ENCODE measurements around the gene CDC14A.

The CDC14A gene

GRCh38 chr1:100497796-100498195, 145.5 kb downstream of the CDC14A start:
- Histone ChIP-seq H3K79me1 (ENCODE audit: low read length) (no peaks in the 10 kb centered on the region), H3K27me3 (ENCODE audit: insufficient read depth, low read length) (no peaks in the 10 kb centered on the region), H4K91ac (ENCODE audit: low read depth, low read length) (no peak overlapping the region), H4K8ac (ENCODE audit: low read depth, low read length) (no peak overlapping the region), H3K4me3 (ENCODE audit: low read depth, low read length) (no peak overlapping the region), H2AFZ (ENCODE audit: insufficient read depth, low read length, poor library complexity) (no peak overlapping the region), H3K79me2 (ENCODE audit: control insufficient read depth, insufficient read depth, low read length, poor library complexity) (no peaks in the 10 kb centered on the region), H3K27ac (ENCODE audit: low read depth, low read length) (no peak overlapping the region), H3K4me2 (ENCODE audit: low read length) (no peak overlapping the region), H3K23ac (ENCODE audit: low read length) (no peak overlapping the region), H3K18ac (ENCODE audit: low read length) (no peak overlapping the region), H3K9me3 (ENCODE audit: insufficient read depth, low read depth, low read length) (no peaks in the 10 kb centered on the region), H3K4ac (ENCODE audit: low read depth, low read length) (no peak overlapping the region), H3K36me3 (ENCODE audit: control insufficient read depth in 1 of 2, insufficient read depth in 2 of 2, low read length in 2 of 2) (peaks cover 13 to 17% of the 10 kb centered on the region in 2 experiments), H4K12ac (ENCODE audit: low read depth, low read length) (no peak overlapping the region), H2BK120ac (ENCODE audit: insufficient read depth, low read length, poor library complexity) (no peak overlapping the region), H3K4me1 (ENCODE audit: control insufficient read depth in 1 of 2, insufficient read depth in 2 of 2, low read length in 2 of 2) (no peaks in the 10 kb centered on the region), H2BK12ac (ENCODE audit: low read length) (no peak overlapping the region), H3K14ac (ENCODE audit: low read length) (no peak overlapping the region), H3K9ac (ENCODE audit: low read length) (no peak overlapping the region), H2AK5ac (ENCODE audit: low read length) (no peak overlapping the region), H2BK5ac (ENCODE audit: low read depth, low read length, poor library complexity) (no peak overlapping the region)
- no peak for DNase-seq
- no CpG with 5 or more reads among the region's 4 CpGs for WGBS (ENCODE audit: extremely low coverage, insufficient coverage, insufficient read length)

GRCh38 chr1:100499194-100499811, 147.0 kb downstream of the CDC14A start:
- Histone ChIP-seq H3K4me3 (ENCODE audit: low read depth, low read length) (no peak overlapping the region), H2AFZ (ENCODE audit: insufficient read depth, low read length, poor library complexity) (no peak overlapping the region), H3K9ac (ENCODE audit: low read length) (no peak overlapping the region), H3K14ac (ENCODE audit: low read length) (no peak overlapping the region), H3K4me2 (ENCODE audit: low read length) (no peak overlapping the region), H3K18ac (ENCODE audit: low read length) (no peak overlapping the region), H2BK120ac (ENCODE audit: insufficient read depth, low read length, poor library complexity) (no peak overlapping the region), H3K4me1 (ENCODE audit: control insufficient read depth in 1 of 2, insufficient read depth in 2 of 2, low read length in 2 of 2) (no peaks in the 10 kb centered on the region), H4K12ac (ENCODE audit: low read depth, low read length) (no peak overlapping the region), H4K91ac (ENCODE audit: low read depth, low read length) (no peak overlapping the region), H3K23ac (ENCODE audit: low read length) (no peak overlapping the region), H3K36me3 (ENCODE audit: control insufficient read depth in 1 of 2, insufficient read depth in 2 of 2, low read length in 2 of 2) (peaks cover 13 to 17% of the 10 kb centered on the region in 2 experiments), H4K8ac (ENCODE audit: low read depth, low read length) (no peak overlapping the region), H2BK12ac (ENCODE audit: low read length) (no peak overlapping the region), H2AK5ac (ENCODE audit: low read length) (no peak overlapping the region), H3K9me3 (ENCODE audit: insufficient read depth, low read depth, low read length) (no peaks in the 10 kb centered on the region), H3K79me1 (ENCODE audit: low read length) (no peaks in the 10 kb centered on the region), H3K79me2 (ENCODE audit: control insufficient read depth, insufficient read depth, low read length, poor library complexity) (no peaks in the 10 kb centered on the region), H3K27me3 (ENCODE audit: insufficient read depth, low read length) (no peaks in the 10 kb centered on the region), H3K27ac (ENCODE audit: low read depth, low read length) (no peak overlapping the region), H2BK5ac (ENCODE audit: low read depth, low read length, poor library complexity) (no peak overlapping the region), H3K4ac (ENCODE audit: low read depth, low read length) (no peak overlapping the region)
- no CpG with 5 or more reads among the region's 11 CpGs for WGBS (ENCODE audit: extremely low coverage, insufficient coverage, insufficient read length)
- no peak for DNase-seq

GRCh38 chr1:100502052-100502792, 149.9 kb downstream of the CDC14A start:
- Histone ChIP-seq H3K4me2 (ENCODE audit: low read length) (no peak overlapping the region), H4K8ac (ENCODE audit: low read depth, low read length) (no peak overlapping the region), H3K18ac (ENCODE audit: low read length) (no peak overlapping the region), H3K4me1 (ENCODE audit: control insufficient read depth in 1 of 2, insufficient read depth in 2 of 2, low read length in 2 of 2) (no peaks in the 10 kb centered on the region), H2AK5ac (ENCODE audit: low read length) (no peak overlapping the region), H3K14ac (ENCODE audit: low read length) (no peak overlapping the region), H2BK5ac (ENCODE audit: low read depth, low read length, poor library complexity) (no peak overlapping the region), H3K23ac (ENCODE audit: low read length) (no peak overlapping the region), H2BK120ac (ENCODE audit: insufficient read depth, low read length, poor library complexity) (no peak overlapping the region), H2AFZ (ENCODE audit: insufficient read depth, low read length, poor library complexity) (no peak overlapping the region), H4K91ac (ENCODE audit: low read depth, low read length) (no peak overlapping the region), H4K12ac (ENCODE audit: low read depth, low read length) (no peak overlapping the region), H3K79me2 (ENCODE audit: control insufficient read depth, insufficient read depth, low read length, poor library complexity) (no peaks in the 10 kb centered on the region), H3K9me3 (ENCODE audit: insufficient read depth, low read depth, low read length) (no peaks in the 10 kb centered on the region), H3K4me3 (ENCODE audit: low read depth, low read length) (no peak overlapping the region), H3K4ac (ENCODE audit: low read depth, low read length) (no peak overlapping the region), H3K27ac (ENCODE audit: low read depth, low read length) (no peak overlapping the region), H2BK12ac (ENCODE audit: low read length) (no peak overlapping the region), H3K36me3 (ENCODE audit: control insufficient read depth in 1 of 2, insufficient read depth in 2 of 2, low read length in 2 of 2) (peaks cover 13 to 18% of the 10 kb centered on the region in 2 experiments), H3K9ac (ENCODE audit: low read length) (no peak overlapping the region), H3K79me1 (ENCODE audit: low read length) (no peaks in the 10 kb centered on the region), H3K27me3 (ENCODE audit: insufficient read depth, low read length) (no peaks in the 10 kb centered on the region)
- peak; percentile 39 to 85 for DNase-seq
- WGBS (ENCODE audit: extremely low coverage, insufficient coverage, insufficient read length), result no CpG with 5 or more reads among the region's 3 CpGs

- Histone ChIP-seq H2BK12ac (ENCODE audit: low read length) (no peak overlapping the region), H2AFZ (ENCODE audit: insufficient read depth, low read length, poor library complexity) (no peak overlapping the region), H4K8ac (ENCODE audit: low read depth, low read length) (no peak overlapping the region), H3K9me3 (ENCODE audit: insufficient read depth, low read depth, low read length) (no peaks in the 10 kb centered on the region), H4K12ac (ENCODE audit: low read depth, low read length) (no peak overlapping the region), H3K36me3 (ENCODE audit: control insufficient read depth in 1 of 2, insufficient read depth in 2 of 2, low read length in 2 of 2) (peaks cover 4 to 11% of the 10 kb centered on the region in 2 experiments), H3K4ac (ENCODE audit: low read depth, low read length) (no peak overlapping the region), H2BK120ac (ENCODE audit: insufficient read depth, low read length, poor library complexity) (no peak overlapping the region), H2BK5ac (ENCODE audit: low read depth, low read length, poor library complexity) (no peak overlapping the region), H3K18ac (ENCODE audit: low read length) (no peak overlapping the region), H3K14ac (ENCODE audit: low read length) (no peak overlapping the region), H2AK5ac (ENCODE audit: low read length) (no peak overlapping the region), H3K4me3 (ENCODE audit: low read depth, low read length) (no peak overlapping the region), H3K79me2 (ENCODE audit: control insufficient read depth, insufficient read depth, low read length, poor library complexity) (no peaks in the 10 kb centered on the region), H4K91ac (ENCODE audit: low read depth, low read length) (no peak overlapping the region), H3K4me1 (ENCODE audit: control insufficient read depth in 1 of 2, insufficient read depth in 2 of 2, low read length in 2 of 2) (no peaks in the 10 kb centered on the region), H3K79me1 (ENCODE audit: low read length) (no peaks in the 10 kb centered on the region), H3K23ac (ENCODE audit: low read length) (no peak overlapping the region), H3K4me2 (ENCODE audit: low read length) (no peak overlapping the region), H3K27me3 (ENCODE audit: insufficient read depth, low read length) (no peaks in the 10 kb centered on the region), H3K9ac (ENCODE audit: low read length) (no peak overlapping the region), H3K27ac (ENCODE audit: low read depth, low read length) (no peak overlapping the region)
- DNase-seq, result no peak
- no CpG with 5 or more reads among the region's 2 CpGs for WGBS (ENCODE audit: extremely low coverage, insufficient coverage, insufficient read length)
Observed at GRCh38 chr1:100506217-100506616, 153.9 kb downstream of the CDC14A start.
